Body of pancreas (tissue), 4 donors: ENCODE measurements around the gene CSTF1. TPM values are rescaled to one million over a fixed set of nuclear protein-coding genes. Genes with fewer than 3 reads are reported as not detected.

Source experiments
- ATAC-seq: fragments of 150-250 bp; one replicate; pipeline ENCODE4 v1.9.1; 2016
- DNase-seq, 4 donors: peaks; one replicate each; pipeline ENCODE4 v3.0.0-alpha.2; 2019
- H3K27ac ChIP-seq, 4 donors: fragments of 200-600 bp; sonication (generic); 1 replicate in 3 of 4; 2 replicates in 1 of 4; pipeline versions ENCODE4 v1.5.1 to v1.6.1; 2016 to 2019; ENCODE audit warnings: mild to moderate bottlenecking in 1 of 4, mixed read lengths in 1 of 4, moderate library complexity in 1 of 4
- H3K27me3 ChIP-seq, 2 donors: fragments of 200-600 bp; sonication (generic); one replicate each; pipeline ENCODE4 v1.6.0; 2016; ENCODE audit warnings: mild to moderate bottlenecking in 1 of 2
- H3K36me3 ChIP-seq, 2 donors: fragments of 200-600 bp; sonication (generic); replicated peaks in 1 of 2; 2 replicates each; pipeline ENCODE4 v1.5.1; 2016; ENCODE audit warnings: low read depth in 2 of 2; ENCODE audit not compliant: insufficient read depth in 1 of 2
- H3K4me1 ChIP-seq: fragments of 200-600 bp; sonication (generic); one replicate; pipeline ENCODE4 v1.6.0; 2016
- H3K4me3 ChIP-seq, 2 donors: fragments of 200-600 bp; sonication (generic); 1 replicate in 1 of 2; 2 replicates in 1 of 2; pipeline ENCODE4 v1.5.1; 2016 to 2019
- H3K9me3 ChIP-seq, 3 donors: fragments of 200-600 bp; sonication (generic); 1 replicate in 2 of 3; 2 replicates in 1 of 3; pipeline ENCODE4 v1.5.1; 2016
- POLR2A ChIP-seq, 3 donors: fragments of 450-650 bp; IDR thresholded peaks; one replicate each; pipeline ENCODE4 v1.6.1; 2016; ENCODE audit warnings: antibody characterized with exemption in 3 of 3, mild to moderate bottlenecking in 2 of 3
- WGBS, 2 donors: methylation state at CpG; one replicate each; pipeline ENCODE4 v1.1.5; 2017; 5-methylcytosine and 5-hydroxymethylcytosine counted together
- intact Hi-C: fragments of 100-400 bp; cut with DNase I; formaldehyde crosslinking; loops from one replicate; pipeline ENCODE4 v1.15.1; 2023
- total RNA-seq, 2 donors: library from RNA; depleted of rRNA; stranded (reverse); fragments of >200 nt; gene quantifications; one replicate each; pipeline ENCODE4 v1.1.0, GENCODE V29; 2016
- TF ChIP-seq, protein P1 (sequence below), 7 experiments: fragments of 450-650 bp in 4 of 7; fragments of 200-600 bp in 3 of 7; sonication (generic) in 3 of 7; IDR thresholded peaks; one replicate each; pipeline ENCODE4 v1.5.1; 2016 to 2019; ENCODE audit warnings: antibody characterized with exemption in 7 of 7

CSTF1 gene
- total RNA-seq, 2 donors from 2014 or later: 12.2 to 14.5 TPM

GRCh38 chr20:56422824-56423189 is 30.4 kb downstream of the CSTF1 start:
- TF ChIP-seq, protein P1, sequence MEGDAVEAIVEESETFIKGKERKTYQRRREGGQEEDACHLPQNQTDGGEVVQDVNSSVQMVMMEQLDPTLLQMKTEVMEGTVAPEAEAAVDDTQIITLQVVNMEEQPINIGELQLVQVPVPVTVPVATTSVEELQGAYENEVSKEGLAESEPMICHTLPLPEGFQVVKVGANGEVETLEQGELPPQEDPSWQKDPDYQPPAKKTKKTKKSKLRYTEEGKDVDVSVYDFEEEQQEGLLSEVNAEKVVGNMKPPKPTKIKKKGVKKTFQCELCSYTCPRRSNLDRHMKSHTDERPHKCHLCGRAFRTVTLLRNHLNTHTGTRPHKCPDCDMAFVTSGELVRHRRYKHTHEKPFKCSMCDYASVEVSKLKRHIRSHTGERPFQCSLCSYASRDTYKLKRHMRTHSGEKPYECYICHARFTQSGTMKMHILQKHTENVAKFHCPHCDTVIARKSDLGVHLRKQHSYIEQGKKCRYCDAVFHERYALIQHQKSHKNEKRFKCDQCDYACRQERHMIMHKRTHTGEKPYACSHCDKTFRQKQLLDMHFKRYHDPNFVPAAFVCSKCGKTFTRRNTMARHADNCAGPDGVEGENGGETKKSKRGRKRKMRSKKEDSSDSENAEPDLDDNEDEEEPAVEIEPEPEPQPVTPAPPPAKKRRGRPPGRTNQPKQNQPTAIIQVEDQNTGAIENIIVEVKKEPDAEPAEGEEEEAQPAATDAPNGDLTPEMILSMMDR (IDR thresholded peaks at IDR 0.05): no peak
- TF ChIP-seq POLR2A (IDR thresholded peaks at IDR 0.05): no peak
- no peak for ATAC-seq
- no peak overlapping the region for H3K27ac ChIP-seq
- no peak overlapping the region for H3K4me3 ChIP-seq
- WGBS, 2 donors: 54 to 63% methylated on average over 4 of the region's 4 CpGs
- no peaks in the 10 kb centered on the region for H3K27me3 ChIP-seq
- H3K4me1 ChIP-seq: no peaks in the 10 kb centered on the region
- no peaks in the 10 kb centered on the region for H3K9me3 ChIP-seq
- DNase-seq: no peak
- intact Hi-C loops: no loop called here
- H3K36me3 ChIP-seq: no peaks in the 10 kb centered on the region

GRCh38 chr20:56423211-56423610 is 30.8 kb downstream of the CSTF1 start:
- TF ChIP-seq, protein P1 (IDR thresholded peaks at IDR 0.05): no peak
- TF ChIP-seq POLR2A (IDR thresholded peaks at IDR 0.05): no peak
- no peak overlapping the region for H3K4me3 ChIP-seq
- no peaks in the 10 kb centered on the region for H3K9me3 ChIP-seq
- H3K36me3 ChIP-seq: no peaks in the 10 kb centered on the region
- intact Hi-C loops: no loop called here
- no peaks in the 10 kb centered on the region for H3K4me1 ChIP-seq
- DNase-seq: no peak
- 100% methylated on average over 1 of the region's 1 CpG for WGBS, 2 donors
- no peaks in the 10 kb centered on the region for H3K27me3 ChIP-seq
- no peak overlapping the region for H3K27ac ChIP-seq
- no peak for ATAC-seq

GRCh38 chr20:56423886-56424285 is 31.4 kb downstream of the CSTF1 start:
- no peak overlapping the region for H3K4me3 ChIP-seq
- no peak for DNase-seq
- no peaks in the 10 kb centered on the region for H3K9me3 ChIP-seq
- no peak for TF ChIP-seq POLR2A (IDR thresholded peaks at IDR 0.05)
- H3K27ac ChIP-seq: no peak overlapping the region
- intact Hi-C loops: no loop called here
- ATAC-seq: no peak
- WGBS, 2 donors: 29 to 38% methylated on average over 1 of the region's 1 CpG
- H3K4me1 ChIP-seq: no peaks in the 10 kb centered on the region
- H3K27me3 ChIP-seq: no peaks in the 10 kb centered on the region
- H3K36me3 ChIP-seq: no peaks in the 10 kb centered on the region

DNA sequence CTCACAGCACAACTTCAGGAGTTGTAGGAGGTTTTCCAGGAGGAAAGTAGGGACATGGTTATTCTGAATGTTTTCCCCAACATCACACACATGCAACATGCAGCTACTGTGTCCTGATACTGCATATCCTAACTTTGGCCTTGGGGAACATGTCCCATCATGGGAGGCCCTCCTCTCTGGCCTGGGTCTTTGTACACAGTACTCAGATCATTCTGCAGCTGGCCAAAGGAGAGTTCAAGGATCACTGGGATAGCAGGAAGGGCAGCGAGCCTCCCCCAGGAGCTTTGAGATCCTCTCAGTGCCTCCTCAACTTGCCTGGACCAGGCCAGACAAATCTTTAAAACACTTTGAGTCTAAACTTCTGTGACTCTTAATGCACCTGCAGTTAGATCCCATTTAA is 32.5 kb downstream of the CSTF1 start:
- Histone ChIP-seq H3K36me3 (no peaks in the 10 kb centered on the region), H3K4me1 (no peaks in the 10 kb centered on the region), H3K27ac (no peak overlapping the region), H3K27me3 (no peaks in the 10 kb centered on the region), H3K9me3 (no peaks in the 10 kb centered on the region), H3K4me3 (no peak overlapping the region)
- 63% methylated on average over 1 of the region's 1 CpG; no CpG with 5 or more reads in 1 of the 2 donors for WGBS, 2 donors
- TF ChIP-seq, protein P1 (IDR thresholded peaks at IDR 0.05): no peak
- TF ChIP-seq POLR2A (IDR thresholded peaks at IDR 0.05): no peak
- intact Hi-C loops: no loop called here
- DNase-seq (no peak), ATAC-seq (no peak)

DNA sequence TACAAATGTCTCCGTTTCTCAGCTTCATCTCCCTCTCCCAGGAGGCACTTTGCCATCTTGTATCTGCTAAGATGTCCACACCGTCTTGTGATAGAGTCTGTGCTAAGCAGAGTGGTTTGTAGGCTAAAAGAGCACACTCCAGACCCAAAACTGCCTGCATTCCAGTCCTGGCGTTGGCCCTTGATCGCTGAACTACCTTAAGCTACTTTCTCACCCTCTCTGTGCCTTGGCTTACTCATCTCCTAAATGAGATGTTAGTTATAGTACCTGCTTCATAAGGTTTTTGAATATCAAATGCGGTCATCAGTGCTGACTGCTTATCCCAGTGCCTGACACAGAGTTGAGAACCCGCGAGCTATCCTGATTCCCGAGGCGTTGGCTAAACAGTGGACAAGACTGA is 33.6 kb downstream of the CSTF1 start:
- Histone ChIP-seq H3K9me3 (no peaks in the 10 kb centered on the region), H3K27ac (no peak overlapping the region), H3K4me3 (no peak overlapping the region), H3K36me3 (no peaks in the 10 kb centered on the region), H3K27me3 (no peaks in the 10 kb centered on the region), H3K4me1 (no peaks in the 10 kb centered on the region)
- 84 to 85% methylated on average over 9 of the region's 9 CpGs for WGBS, 2 donors
- intact Hi-C loops: no loop called here
- ATAC-seq (no peak), DNase-seq (no peak)
- TF ChIP-seq POLR2A (IDR thresholded peaks at IDR 0.05): no peak
- TF ChIP-seq, protein P1 (IDR thresholded peaks at IDR 0.05): no peak
